Dermis lymphatic vessel endothelial cell (primary cell): ENCODE data around the gene RIT1. TPM values are rescaled to one million over a fixed set of nuclear protein-coding genes. Genes with fewer than 3 reads are reported as not detected.

Experiments
- total RNA-seq: library from RNA; depleted of rRNA; stranded (reverse); fragments of >200 nt; gene quantifications from 2 replicates; pipeline ENCODE4 v1.2.1, GENCODE V29; 2014

RIT1 gene
- 42.5 and 46.3 TPM in 2 replicates for total RNA-seq

GRCh38 chr1:155911156-155912055 is at the start of gene RIT1:
TSS of gene RIT1 (minus strand) at chr1:155911349. CDS start at chr1:155910761, 588 bp downstream.

GRCh38 chr1:155940993-155941844 is 30.1 kb upstream of the RIT1 start, which contains the start of gene RXFP4:
TSS of gene RXFP4 (plus strand) at chr1:155941638. CDS start at chr1:155941710, 72 bp downstream.

DNA sequence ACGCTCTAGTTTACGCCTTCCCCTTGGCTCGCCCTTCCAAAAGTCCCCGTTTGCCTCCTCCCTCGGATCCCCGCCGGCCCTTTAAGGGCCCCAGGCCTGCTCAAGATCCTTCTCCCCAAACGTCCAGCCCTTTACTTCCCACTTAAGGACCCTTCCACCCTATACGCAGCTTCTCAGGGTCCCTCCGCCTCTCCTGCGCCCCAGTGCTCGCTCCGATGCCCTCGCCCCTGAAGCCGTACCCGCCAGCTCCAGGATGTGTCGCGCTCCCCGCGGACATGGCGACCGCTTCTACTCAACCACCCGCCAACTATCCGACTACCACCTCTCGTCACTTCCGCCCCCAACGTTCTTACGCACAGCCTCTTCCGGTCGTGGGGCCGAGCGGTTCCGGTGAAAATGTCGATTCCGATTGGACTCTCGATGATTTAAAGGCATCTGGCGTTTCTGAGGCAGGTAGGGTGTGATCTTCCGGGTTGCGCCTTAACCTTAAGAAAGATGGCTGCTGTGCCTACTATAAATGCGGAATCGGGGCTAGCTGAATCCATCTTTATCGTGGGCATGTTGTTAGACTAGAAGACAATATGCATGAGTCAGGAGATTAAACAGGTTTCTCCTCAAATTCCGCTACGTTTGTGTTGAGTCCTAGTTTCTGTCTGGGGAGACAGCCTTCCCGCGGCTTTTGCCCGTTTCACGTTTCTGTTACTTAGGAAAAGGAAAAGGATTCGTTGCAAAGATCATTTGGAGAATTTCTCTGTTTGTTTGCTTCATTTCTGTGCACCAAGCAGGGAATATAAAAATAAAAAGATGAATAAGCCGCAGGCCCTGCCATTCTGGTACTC is 23.2 kb upstream of the RIT1 start, which contains the start of gene KHDC4:
KHDC4 (minus strand) TSS at position 317 of the 839 bp plus-strand sequence; CDS start at position 277, 40 bp downstream.

DNA sequence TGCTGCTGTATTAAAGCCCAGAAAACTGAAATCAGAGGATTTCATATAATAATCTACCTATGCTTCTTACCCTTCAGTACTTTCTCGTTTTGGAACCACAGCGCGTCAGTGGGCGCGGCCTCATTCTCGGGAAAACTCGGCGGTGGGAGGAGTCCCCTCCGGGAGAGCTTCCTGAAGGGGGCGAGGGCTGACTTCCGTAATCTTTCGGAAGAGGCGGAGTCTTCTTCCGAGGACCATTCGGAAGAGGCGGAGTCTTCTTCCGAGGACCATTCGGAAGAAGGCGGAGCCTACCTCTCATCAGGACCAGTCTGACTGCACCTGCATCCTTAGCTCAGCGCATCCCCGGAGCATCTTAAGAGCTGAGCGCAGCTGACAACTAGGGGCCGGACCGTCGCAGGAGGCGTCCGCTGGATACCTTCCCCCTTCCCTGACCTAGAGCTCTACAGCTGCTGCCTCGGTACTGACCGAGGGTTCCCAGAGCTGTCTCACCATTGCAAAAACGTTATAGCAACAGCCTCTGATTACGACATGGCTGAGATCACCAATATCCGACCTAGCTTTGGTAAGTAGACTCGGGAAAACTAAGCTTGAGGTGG is 51.8 kb downstream of the RIT1 start, which contains the start of gene SYT11:
SYT11 (plus strand) TSS at position 334 of the 596 bp plus-strand sequence; CDS start at position 529, 195 bp downstream.

DNA sequence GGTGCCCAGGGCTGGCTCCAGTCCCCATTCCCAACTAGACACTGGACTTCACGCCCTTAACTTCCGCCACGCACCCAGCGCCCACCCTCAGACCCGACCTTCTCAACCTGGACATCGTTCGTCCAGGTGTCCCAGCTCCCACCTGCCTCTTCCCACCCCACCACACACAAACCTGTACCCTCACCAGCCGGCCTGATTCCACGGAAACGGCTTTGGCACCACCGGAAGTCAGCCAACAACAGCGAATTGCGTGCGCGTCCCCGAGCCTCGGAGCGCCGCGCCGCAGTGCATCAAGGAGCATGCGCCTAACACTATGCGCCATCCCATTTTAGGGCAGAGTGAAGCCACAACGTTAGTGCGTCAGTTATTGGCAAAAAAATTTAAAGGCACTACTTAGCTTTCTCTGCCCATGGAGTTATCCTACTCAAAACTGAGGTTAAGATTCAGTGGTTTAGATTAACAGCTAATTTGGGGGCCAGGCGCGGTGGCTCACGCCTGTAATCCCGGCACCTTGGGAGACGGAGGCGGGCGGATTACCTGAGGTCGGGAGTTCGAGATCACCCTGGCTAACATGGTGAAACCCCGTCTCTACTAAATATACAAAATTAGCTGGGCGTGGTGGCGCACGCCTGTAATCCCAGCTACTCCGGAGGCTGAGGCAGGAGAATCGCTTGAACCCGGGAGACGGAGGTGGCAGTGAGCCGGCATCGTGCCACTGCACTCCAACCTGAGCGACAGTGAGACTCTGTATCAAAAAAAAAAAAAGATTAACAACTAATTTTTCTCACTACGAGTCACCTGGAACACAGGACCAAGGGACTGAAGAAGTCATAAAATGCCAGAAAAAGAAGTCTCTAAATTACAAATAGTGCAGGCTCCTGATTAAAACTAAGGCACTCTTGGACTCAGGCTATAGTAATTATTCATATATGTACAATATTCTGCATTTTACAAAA is 53.9 kb downstream of the RIT1 start, which contains the start of gene GON4L:
GON4L (minus strand) TSS at position 240 of the 956 bp plus-strand sequence. CDS start 3,434 bp downstream, outside the sequence.

Other genes starting within 250 kb of the RIT1 start
- gene YY1AP1, start 222.6 kb downstream of the RIT1 start, total RNA-seq: 49.5 and 51.7 TPM in 2 replicates
- 33.1 and 39.4 TPM in 2 replicates for gene DAP3, start 222.3 kb downstream of the RIT1 start, total RNA-seq
- gene GON4L, start 54.1 kb downstream of the RIT1 start, total RNA-seq: 23.3 and 28.0 TPM in 2 replicates
- 12.8 and 15.4 TPM in 2 replicates for gene SYT11, start 51.8 kb downstream of the RIT1 start, total RNA-seq
- 14.7 and 21.4 TPM in 2 replicates for gene KHDC4, start 23.1 kb upstream of the RIT1 start, total RNA-seq
- gene RXFP4, start 30.3 kb upstream of the RIT1 start, total RNA-seq: under 0.01 TPM in 1 of 2 replicates, not detected in the other
- gene ARHGEF2, start 67.2 kb upstream of the RIT1 start, total RNA-seq: 51.3 and 70.6 TPM in 2 replicates
- gene SSR2, start 109.6 kb upstream of the RIT1 start, total RNA-seq: 351 and 443 TPM in 2 replicates
- gene UBQLN4, start 142.4 kb upstream of the RIT1 start, total RNA-seq: 10.5 and 13.6 TPM in 2 replicates
- gene LAMTOR2, start 143.4 kb upstream of the RIT1 start, total RNA-seq: 79.8 and 102 TPM in 2 replicates
- not detected in 2 replicates for gene RAB25, start 149.8 kb upstream of the RIT1 start, total RNA-seq
- 2.9 and 4.8 TPM in 2 replicates for gene MEX3A, start 171.1 kb upstream of the RIT1 start, total RNA-seq
- 254 and 363 TPM in 2 replicates for gene LMNA, start 203.4 kb upstream of the RIT1 start, total RNA-seq
- gene SEMA4A, start 242.2 kb upstream of the RIT1 start, total RNA-seq: 0.52 and 0.65 TPM in 2 replicates